Activated T-helper 9 cell treated with anti-CD3 and anti-CD28 coated beads, Interleukin-2, amount 50 U/mL, for 16 hours (primary cell): ENCODE results near the gene HIVEP2.

Source experiments
- DNase-seq: peaks from one replicate; pipeline ENCODE4 v3.0.0-alpha.2; 2020; ENCODE audit warnings: low read depth

HIVEP2 gene

DNA sequence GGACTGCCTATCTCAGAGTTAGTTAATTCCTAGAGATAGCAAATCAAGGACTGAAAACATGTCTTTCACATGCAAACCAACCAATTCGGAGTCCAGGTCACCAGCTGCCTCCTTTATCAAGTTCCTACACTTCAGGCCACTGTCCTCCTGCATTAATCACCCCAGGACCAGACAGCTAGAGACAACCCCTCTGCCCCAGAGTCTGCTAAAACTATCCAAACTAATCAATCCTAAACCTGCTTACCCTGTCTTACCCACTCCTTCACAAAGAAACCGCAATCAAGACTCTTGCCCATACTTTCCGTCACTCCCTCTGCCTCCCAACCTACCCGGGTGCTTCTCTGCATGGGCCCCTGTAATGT is 207.0 kb downstream of the HIVEP2 start:
- no peak for DNase-seq

DNA sequence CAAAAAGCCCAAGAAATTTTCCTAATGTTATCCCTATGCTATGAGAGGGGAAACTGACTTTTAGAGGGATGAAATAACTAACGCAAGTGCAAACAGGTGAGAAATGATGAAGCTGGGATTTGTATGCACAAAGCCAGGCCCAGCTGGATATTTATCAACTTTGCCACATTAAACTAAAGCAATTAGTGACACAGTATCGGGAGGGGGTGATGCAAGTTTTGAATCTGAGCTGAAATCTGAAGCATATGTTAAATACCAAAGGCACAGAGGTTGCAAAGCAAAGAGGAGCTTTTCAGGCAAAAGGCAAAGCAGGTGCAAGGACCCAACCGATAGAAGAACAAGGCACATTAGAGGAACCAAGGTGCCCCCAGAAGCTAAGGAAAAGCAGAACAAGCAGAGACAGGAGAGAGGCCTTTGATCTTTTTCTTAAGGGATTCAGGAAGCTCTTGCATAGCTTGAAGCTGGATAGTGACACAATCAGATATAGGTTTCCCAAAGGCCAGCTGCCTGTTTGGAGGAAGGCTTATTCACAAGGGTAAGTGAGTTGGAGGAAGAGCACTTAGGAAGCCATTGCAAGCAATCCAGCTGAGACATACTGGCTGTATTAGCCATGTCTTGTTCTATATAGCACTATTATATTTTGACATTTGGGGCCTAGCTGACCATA is 207.5 kb downstream of the HIVEP2 start:
- no peak for DNase-seq

DNA sequence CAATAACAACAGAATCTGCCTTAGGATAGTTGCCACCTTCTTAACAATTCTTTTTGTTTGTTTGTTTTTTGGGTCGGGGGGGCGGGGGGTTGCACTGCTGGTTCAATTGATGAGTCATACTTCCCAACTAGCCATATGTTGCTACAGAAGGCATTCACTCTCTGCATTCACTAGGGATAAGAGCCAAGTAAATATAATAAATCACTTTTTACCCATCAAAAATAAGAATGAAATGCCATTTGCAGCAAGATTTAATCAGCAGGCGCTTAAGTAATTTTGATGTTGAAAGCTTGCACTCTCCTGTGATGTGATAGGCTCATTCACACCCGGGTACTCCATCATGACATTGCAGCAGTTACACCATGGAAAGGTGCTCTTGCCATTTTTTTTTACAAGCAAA is 209.8 kb downstream of the HIVEP2 start:
- no peak for DNase-seq

- DNase-seq = no peak
These were observed 212.2 kb downstream of the HIVEP2 start for GRCh38 chr6:142732790-142733189.

- DNase-seq = no peak
These were observed 213.4 kb downstream of the HIVEP2 start for GRCh38 chr6:142731611-142732010.

DNA sequence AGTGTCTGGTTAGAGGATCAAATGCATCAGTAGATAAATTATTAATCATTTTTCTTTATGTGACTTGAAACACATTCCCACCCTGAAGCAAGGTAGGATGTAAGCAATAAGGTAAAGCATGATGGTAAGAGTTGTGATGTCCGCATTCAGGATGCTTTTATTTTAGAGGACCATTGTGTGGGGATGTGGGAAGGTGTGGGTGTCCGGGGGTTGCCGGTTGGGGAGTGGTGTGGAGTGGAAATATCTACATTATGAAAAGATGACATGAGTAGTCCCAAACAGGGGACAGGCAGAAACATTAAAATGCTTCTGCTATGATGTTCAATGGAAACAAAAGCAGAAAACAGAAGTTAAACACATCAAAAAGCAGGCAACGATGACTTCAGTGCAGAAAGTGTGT is 215.4 kb downstream of the HIVEP2 start:
- DNase-seq = no peak

DNA sequence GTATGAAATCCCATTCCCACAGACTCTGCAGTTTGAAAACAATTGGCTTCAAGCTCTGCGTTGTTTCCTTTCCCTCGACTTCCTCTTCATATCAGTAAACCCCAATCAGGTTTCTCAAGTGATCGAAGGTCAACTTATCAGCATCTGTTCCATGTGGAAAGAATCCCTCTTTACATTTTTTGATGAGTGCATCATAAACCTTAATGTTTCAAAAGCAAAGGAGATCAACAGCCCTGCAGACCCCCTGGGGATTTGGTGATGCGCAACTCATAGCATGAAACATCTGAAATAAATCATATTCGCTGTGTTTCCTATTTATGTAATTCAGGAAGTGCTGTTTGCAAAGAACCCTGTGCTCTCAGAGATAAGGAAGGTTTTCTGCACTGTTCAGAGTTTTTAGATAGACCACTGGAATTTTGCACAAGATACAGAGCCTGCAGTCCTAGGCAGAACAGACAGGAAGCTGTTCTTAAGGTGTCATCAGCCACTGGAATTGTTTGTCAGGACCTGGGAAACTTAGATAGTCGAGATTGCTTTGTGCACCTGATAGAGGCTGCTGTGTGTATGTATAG is 216.0 kb downstream of the HIVEP2 start:
- DNase-seq = no peak

- DNase-seq = no peak
These were observed 216.6 kb downstream of the HIVEP2 start for GRCh38 chr6:142728364-142728763.

- DNase-seq = no peak
These were observed 218.4 kb downstream of the HIVEP2 start for GRCh38 chr6:142726616-142727015.

- DNase-seq = no peak
These were observed 219.8 kb downstream of the HIVEP2 start for GRCh38 chr6:142725024-142725770.

DNA sequence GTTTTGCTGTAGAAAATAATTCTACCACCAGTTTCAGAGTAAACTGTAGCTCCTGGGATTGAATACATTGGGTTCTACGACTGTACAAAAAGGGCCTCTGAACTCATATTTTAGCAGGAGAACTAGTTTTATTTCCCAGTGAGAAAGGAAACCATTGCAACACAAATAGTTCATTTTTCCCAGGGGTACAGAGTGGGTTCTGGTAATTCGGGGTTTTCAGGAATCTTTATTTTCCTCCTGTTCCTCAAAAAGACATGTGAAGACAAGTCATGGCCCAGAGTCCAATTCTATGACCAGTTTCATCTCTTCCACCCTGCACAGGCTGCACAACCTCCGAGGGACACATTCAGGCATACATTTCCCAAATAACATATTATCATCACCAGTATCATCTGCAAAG is 222.1 kb downstream of the HIVEP2 start:
- DNase-seq = no peak

DNA sequence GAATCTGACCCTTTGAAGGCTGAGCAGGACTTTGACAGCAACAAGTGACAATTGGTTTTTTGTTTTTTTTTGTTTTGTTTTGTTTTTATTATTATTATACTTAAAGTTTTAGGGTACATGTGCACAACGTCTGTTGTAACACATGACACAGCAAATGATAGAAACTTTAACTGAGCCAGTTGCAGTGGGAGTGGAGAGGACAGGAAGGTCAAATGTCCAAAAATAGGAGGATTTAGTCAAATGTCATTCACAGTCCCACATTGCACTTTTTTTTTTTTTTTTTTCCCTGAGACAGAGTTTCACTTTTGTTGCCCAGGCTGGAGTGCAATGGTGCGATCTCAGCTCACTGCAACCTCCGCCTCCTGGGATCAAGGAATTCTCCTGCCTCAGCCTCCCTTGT is 223.0 kb downstream of the HIVEP2 start:
- DNase-seq = no peak

DNA sequence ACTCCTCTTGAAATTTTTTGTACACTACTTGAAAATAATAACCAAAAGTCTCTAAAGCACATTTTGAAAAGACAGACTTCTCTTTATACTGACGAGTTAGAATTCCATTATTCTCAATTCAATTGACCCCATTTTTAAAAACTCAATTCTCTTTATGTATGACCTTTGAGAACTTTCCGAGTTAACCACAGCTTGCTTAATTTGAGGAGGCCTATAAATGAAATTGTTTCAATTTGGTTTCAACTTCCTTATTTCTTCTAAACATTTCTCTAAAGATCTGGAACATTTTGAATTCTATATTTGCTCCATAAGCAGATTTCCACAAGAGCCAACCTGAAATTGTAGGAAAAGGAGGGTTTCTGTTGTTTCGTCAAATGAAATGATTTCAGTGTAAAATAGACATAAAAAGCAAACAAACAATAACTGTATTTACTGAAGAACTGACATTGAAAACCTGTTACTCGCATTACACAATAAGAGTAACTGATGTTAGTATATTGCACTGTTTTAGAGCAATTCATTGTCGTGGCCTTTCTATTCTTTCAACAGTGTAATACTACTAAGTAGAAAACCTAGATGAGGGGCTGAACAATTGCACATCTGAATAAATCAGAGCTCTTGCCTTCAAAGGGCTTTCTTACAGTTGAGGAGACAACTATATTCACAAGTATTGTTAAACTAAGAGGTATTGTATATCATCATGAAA is 223.6 kb downstream of the HIVEP2 start:
- no peak for DNase-seq

DNA sequence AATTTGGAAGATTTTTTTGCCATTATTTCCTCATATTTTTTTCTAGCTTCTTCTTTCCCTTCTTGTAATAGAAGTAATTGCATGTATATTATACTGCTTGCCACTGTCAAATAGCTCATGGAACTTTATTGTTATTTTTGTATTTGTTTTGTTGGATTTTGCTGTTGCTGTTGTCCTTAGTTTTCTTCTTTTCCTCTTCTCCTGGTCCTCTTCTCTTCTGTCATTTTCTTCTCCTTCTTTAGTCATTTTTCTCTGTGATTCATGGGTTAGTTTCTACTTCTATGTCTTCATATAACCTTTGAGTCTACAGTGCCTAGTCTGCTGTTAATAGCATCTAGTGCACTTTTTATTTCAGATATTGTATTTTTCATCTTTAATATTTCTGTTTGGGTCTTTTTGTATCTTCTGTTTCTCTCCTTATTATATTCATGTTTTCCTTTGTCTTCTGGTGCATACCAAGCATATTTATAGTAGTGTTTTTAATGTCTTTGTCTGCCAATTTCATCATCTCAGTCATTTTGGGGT is 226.2 kb downstream of the HIVEP2 start:
- no peak for DNase-seq

DNA sequence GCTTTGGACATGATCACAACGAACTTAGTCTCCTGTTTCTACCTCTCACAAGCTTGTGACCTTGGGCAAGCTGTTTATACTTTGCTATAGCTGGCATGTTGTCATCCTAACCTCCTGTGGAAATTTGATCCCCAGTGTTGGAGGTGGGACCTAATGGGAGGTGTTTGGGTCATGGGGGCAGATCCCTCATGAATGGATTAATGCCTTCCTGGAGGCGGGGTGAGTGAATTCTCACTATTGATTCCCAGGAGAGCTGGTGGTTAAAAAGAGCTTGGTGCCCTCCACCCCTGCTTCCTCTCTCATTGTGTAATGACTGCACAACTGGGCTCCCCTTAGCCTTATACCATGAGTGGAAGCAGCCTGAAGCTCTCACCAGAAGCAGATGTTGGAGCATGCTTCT is 228.9 kb downstream of the HIVEP2 start:
- no peak for DNase-seq

- no peak for DNase-seq
These were observed 229.8 kb downstream of the HIVEP2 start for GRCh38 chr6:142714951-142715785.

- DNase-seq = no peak
These were observed 231.0 kb downstream of the HIVEP2 start for GRCh38 chr6:142713959-142714358.

- DNase-seq = no peak
These were observed 232.7 kb downstream of the HIVEP2 start for GRCh38 chr6:142712231-142712630.

- DNase-seq = no peak
These were observed 236.3 kb downstream of the HIVEP2 start for GRCh38 chr6:142708651-142709050.

GRCh38 chr6:142707255-142707654 is 237.7 kb downstream of the HIVEP2 start:
- DNase-seq = no peak

DNA sequence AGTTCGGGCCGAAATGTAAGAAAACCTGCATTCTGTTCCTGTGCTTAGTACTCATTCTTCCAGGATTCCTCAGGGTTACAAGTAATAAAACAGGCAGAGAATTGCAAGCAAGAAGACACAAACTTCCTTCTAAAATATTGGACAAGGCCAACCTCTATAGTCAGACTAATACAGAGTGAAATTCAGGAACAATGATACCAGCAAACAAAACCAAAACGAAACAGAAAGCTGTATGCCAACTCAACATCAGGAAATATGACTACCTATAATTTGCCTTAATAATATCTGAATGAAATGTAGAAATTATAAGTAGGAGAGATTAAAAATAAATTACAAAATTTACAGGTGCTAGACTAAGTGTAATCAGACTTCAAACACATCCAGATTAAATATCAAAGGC is 238.8 kb downstream of the HIVEP2 start:
- no peak for DNase-seq

- DNase-seq = no peak
These were observed 239.9 kb downstream of the HIVEP2 start for GRCh38 chr6:142705054-142705453.
